ENCODE data around the gene RIMBP2.

The RIMBP2 gene

DNA sequence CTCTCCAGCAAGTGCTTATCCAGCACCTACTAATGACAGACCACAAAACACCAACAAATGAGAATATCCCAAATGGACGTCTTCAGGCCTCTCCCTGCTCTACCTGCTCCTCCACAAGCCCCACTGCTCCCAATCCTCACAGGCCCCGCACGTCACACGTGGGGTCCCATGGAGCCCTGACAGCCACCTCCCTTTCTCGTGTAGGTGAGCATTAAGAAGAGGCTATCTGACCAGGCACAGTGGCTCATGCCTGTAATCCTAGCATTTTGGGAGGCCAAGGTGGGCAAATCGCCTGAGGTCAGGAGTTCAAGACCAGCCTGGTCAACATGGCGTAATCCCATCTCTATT is 5.4 kb downstream of the RIMBP2 start:
- Histone ChIP-seq H3K4me1 (ENCODE audit: low read length) (no peaks in the 10 kb centered on the region), H3K4me2 (ENCODE audit: low read length) (no peak overlapping the region), H3K4me3 (ENCODE audit: low read length) (no peak overlapping the region), H3K27me3 (ENCODE audit: low read depth, low read length) (no peaks in the 10 kb centered on the region), H2AFZ (ENCODE audit: low read depth, low read length) (no peak overlapping the region), H3K79me2 (ENCODE audit: low read length) (no peaks in the 10 kb centered on the region), H3K9me3 (ENCODE audit: insufficient read depth, low read length) (no peaks in the 10 kb centered on the region), H3K36me3 (replicated peaks; ENCODE audit: low read depth, low read length) (no peaks in the 10 kb centered on the region), H4K20me1 (ENCODE audit: insufficient read depth, low read length) (no peaks in the 10 kb centered on the region), H3K9ac (ENCODE audit: low read length) (no peak overlapping the region), H3K27ac (ENCODE audit: low read length) (no peak overlapping the region)
- TF ChIP-seq EZH2phosphoT487 (IDR thresholded peaks at IDR 0.05; ENCODE audit: low read depth), result no peak
- TF ChIP-seq, protein P1, sequence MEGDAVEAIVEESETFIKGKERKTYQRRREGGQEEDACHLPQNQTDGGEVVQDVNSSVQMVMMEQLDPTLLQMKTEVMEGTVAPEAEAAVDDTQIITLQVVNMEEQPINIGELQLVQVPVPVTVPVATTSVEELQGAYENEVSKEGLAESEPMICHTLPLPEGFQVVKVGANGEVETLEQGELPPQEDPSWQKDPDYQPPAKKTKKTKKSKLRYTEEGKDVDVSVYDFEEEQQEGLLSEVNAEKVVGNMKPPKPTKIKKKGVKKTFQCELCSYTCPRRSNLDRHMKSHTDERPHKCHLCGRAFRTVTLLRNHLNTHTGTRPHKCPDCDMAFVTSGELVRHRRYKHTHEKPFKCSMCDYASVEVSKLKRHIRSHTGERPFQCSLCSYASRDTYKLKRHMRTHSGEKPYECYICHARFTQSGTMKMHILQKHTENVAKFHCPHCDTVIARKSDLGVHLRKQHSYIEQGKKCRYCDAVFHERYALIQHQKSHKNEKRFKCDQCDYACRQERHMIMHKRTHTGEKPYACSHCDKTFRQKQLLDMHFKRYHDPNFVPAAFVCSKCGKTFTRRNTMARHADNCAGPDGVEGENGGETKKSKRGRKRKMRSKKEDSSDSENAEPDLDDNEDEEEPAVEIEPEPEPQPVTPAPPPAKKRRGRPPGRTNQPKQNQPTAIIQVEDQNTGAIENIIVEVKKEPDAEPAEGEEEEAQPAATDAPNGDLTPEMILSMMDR (IDR thresholded peaks at IDR 0.05; ENCODE audit: low read depth, low read length), result no peak

- Histone ChIP-seq H3K27ac (ENCODE audit: low read length) (no peak overlapping the region), H2AFZ (ENCODE audit: low read depth, low read length) (no peak overlapping the region), H3K4me3 (ENCODE audit: low read length) (no peak overlapping the region), H3K79me2 (ENCODE audit: low read length) (no peaks in the 10 kb centered on the region), H4K20me1 (ENCODE audit: insufficient read depth, low read length) (no peaks in the 10 kb centered on the region), H3K4me1 (ENCODE audit: low read length) (no peaks in the 10 kb centered on the region), H3K27me3 (ENCODE audit: low read depth, low read length) (no peaks in the 10 kb centered on the region), H3K9ac (ENCODE audit: low read length) (no peak overlapping the region), H3K4me2 (ENCODE audit: low read length) (no peak overlapping the region), H3K9me3 (ENCODE audit: insufficient read depth, low read length) (no peaks in the 10 kb centered on the region), H3K36me3 (replicated peaks; ENCODE audit: low read depth, low read length) (no peaks in the 10 kb centered on the region)
- TF ChIP-seq EZH2phosphoT487 (IDR thresholded peaks at IDR 0.05; ENCODE audit: low read depth), result no peak
- TF ChIP-seq, protein P1 (IDR thresholded peaks at IDR 0.05; ENCODE audit: low read depth, low read length), result no peak
Observed at GRCh38 chr12:130709971-130710732, 5.9 kb downstream of the RIMBP2 start.

- Histone ChIP-seq H3K4me3 (ENCODE audit: low read length) (no peak overlapping the region), H3K4me1 (ENCODE audit: low read length) (no peaks in the 10 kb centered on the region), H3K27me3 (ENCODE audit: low read depth, low read length) (no peaks in the 10 kb centered on the region), H4K20me1 (ENCODE audit: insufficient read depth, low read length) (no peaks in the 10 kb centered on the region), H3K36me3 (replicated peaks; ENCODE audit: low read depth, low read length) (no peaks in the 10 kb centered on the region), H3K27ac (ENCODE audit: low read length) (no peak overlapping the region), H3K9ac (ENCODE audit: low read length) (no peak overlapping the region), H2AFZ (ENCODE audit: low read depth, low read length) (no peak overlapping the region), H3K9me3 (ENCODE audit: insufficient read depth, low read length) (no peaks in the 10 kb centered on the region), H3K4me2 (ENCODE audit: low read length) (no peak overlapping the region), H3K79me2 (ENCODE audit: low read length) (no peaks in the 10 kb centered on the region)
- TF ChIP-seq, protein P1 (IDR thresholded peaks at IDR 0.05; ENCODE audit: low read depth, low read length), result no peak
- TF ChIP-seq EZH2phosphoT487 (IDR thresholded peaks at IDR 0.05; ENCODE audit: low read depth), result no peak
Observed at GRCh38 chr12:130709151-130709970, 6.7 kb downstream of the RIMBP2 start.

DNA sequence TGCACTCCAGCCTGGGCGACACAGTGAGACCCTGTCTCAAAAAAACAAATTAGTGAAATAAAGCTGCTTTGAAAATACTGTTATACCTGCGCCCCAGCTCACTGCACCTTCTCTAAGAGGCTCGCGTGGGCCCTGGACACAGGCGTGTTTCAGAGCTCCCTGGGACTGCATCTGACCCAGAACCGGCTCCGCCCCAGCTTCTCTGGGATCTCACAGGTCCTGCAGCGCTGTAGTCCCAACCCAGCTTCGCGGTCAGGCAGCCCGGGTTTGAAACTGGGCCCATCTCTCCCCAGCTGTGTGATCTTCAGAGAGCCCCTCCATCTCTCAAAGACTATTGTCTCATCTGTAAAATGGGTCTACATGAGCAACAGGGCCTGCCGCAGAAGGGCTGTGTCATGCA is 7.5 kb downstream of the RIMBP2 start:
- Histone ChIP-seq H3K9ac (ENCODE audit: low read length) (no peak overlapping the region), H3K27me3 (ENCODE audit: low read depth, low read length) (no peaks in the 10 kb centered on the region), H3K4me3 (ENCODE audit: low read length) (no peak overlapping the region), H3K27ac (ENCODE audit: low read length) (no peak overlapping the region), H3K4me1 (ENCODE audit: low read length) (no peaks in the 10 kb centered on the region), H3K36me3 (replicated peaks; ENCODE audit: low read depth, low read length) (no peaks in the 10 kb centered on the region), H4K20me1 (ENCODE audit: insufficient read depth, low read length) (no peaks in the 10 kb centered on the region), H2AFZ (ENCODE audit: low read depth, low read length) (no peak overlapping the region), H3K9me3 (ENCODE audit: insufficient read depth, low read length) (no peaks in the 10 kb centered on the region), H3K79me2 (ENCODE audit: low read length) (no peaks in the 10 kb centered on the region), H3K4me2 (ENCODE audit: low read length) (no peak overlapping the region)
- no peak for TF ChIP-seq EZH2phosphoT487 (IDR thresholded peaks at IDR 0.05; ENCODE audit: low read depth)
- TF ChIP-seq, protein P1 (IDR thresholded peaks at IDR 0.05; ENCODE audit: low read depth, low read length), result no peak

Data from OCI-LY3 (cell line).